Panc1 (cell line): ENCODE results near the gene ADAMTSL3. TPM values are rescaled to one million over a fixed set of nuclear protein-coding genes. Genes with fewer than 3 reads are reported as not detected.

Source experiments
- ATAC-seq: fragments of 200-7000 bp; cut with Tn5 transposase; 2 replicates; pipeline ENCODE4 v1.9.1; 2020; ENCODE audit warnings: mild to moderate bottlenecking, moderate library complexity
- BruUV-seq: library from RNA; stranded (reverse); fragments of 400-500 nt; replicated peaks from 2 replicates; lab custom pipeline; 2021; lab: Mats Ljungman, UMichigan
- CTCF ChIA-PET: fragments of 300-600 bp; sonication (Branson Sonifier 250); formaldehyde crosslinking; loops from one replicate; lab custom pipeline; 2022; ENCODE audit warnings: antibody characterized with exemption; lab: Charles Lee
- POLR2A ChIA-PET: fragments of 300-600 bp; sonication (Branson Sonifier 250); formaldehyde crosslinking; loops from one replicate; lab custom pipeline; 2022; ENCODE audit warnings: antibody characterized with exemption; lab: Charles Lee
- DNase-seq: peaks from one replicate; pipeline ENCODE4 v3.0.0-alpha.2; 2010; ENCODE audit warnings: low read depth, low spot score
- H3K27ac ChIP-seq: 2 replicates; pipeline ENCODE4 v1.5.1; 2011; ENCODE audit warnings: mild to moderate bottlenecking, low read length, inconsistent platforms
- H3K27me3 ChIP-seq: fragments of 200-500 bp; sonication (Bioruptor generic); 2 replicates; pipeline ENCODE4 v1.6.0; 2014; ENCODE audit warnings: low read length, inconsistent platforms; ENCODE audit not compliant: control insufficient read depth, insufficient read depth
- H3K36me3 ChIP-seq: fragments of 200-500 bp; sonication (Bioruptor generic); 2 replicates; pipeline ENCODE4 v1.5.1; 2014; ENCODE audit warnings: inconsistent platforms, mild to moderate bottlenecking, low read length, moderate library complexity; ENCODE audit not compliant: control insufficient read depth, insufficient read depth
- H3K4me1 ChIP-seq: 2 replicates; pipeline ENCODE4 v1.5.1; 2011; ENCODE audit warnings: inconsistent platforms, mild to moderate bottlenecking, low read length, moderate library complexity; ENCODE audit not compliant: control insufficient read depth, insufficient read depth
- H3K4me3 ChIP-seq, 2 experiments: 2 replicates each; pipeline ENCODE4 v1.5.1; 2011 to 2012; ENCODE audit warnings: low read depth in 2 of 2, low read length in 2 of 2, mild to moderate bottlenecking in 2 of 2, inconsistent platforms in 1 of 2, moderate library complexity in 1 of 2
- H3K9me3 ChIP-seq: fragments of 200-500 bp; sonication (Bioruptor generic); 2 replicates; pipeline ENCODE4 v1.5.1; 2014; ENCODE audit warnings: low read depth, mild to moderate bottlenecking, inconsistent platforms, low read length, moderate library complexity; ENCODE audit not compliant: control insufficient read depth, insufficient read depth
- POLR2AphosphoS5 ChIP-seq: IDR thresholded peaks from 2 replicates; pipeline ENCODE4 v1.6.1; 2012; ENCODE audit warnings: mild to moderate bottlenecking, low read depth, low read length, moderate library complexity
- SIN3A ChIP-seq: IDR thresholded peaks from 2 replicates; pipeline ENCODE4 v1.6.1; 2012; ENCODE audit warnings: low read depth, mild to moderate bottlenecking, low read length, moderate library complexity, borderline replicate concordance; ENCODE audit not compliant: insufficient read depth
- TCF7L2 ChIP-seq: IDR thresholded peaks from 2 replicates; pipeline ENCODE4 v1.6.1; 2011; ENCODE audit warnings: mild to moderate bottlenecking, low read depth, low read length, inconsistent platforms
- in situ Hi-C: cut with HindIII; loops from 2 replicates; pipeline ENCODE4 v1.10.0; 2016; ENCODE audit warnings: low sequenced_read_pairs, low pct_unique_long_range_greater_than_20kb
- intact Hi-C: fragments of 100-400 bp; cut with micrococcal nuclease; formaldehyde crosslinking; loops from one replicate; pipeline ENCODE4 v1.10.0; 2022; ENCODE audit not compliant: unreplicated experiment
- total RNA-seq: library from RNA; stranded (reverse); gene quantifications from one replicate; pipeline ENCODE4 v1.2.1, GENCODE V29; 2021; ENCODE audit not compliant: unreplicated experiment
- TF ChIP-seq, protein P1 (sequence below): fragments of 450-650 bp; IDR thresholded peaks from 2 replicates; pipeline ENCODE4 v1.5.1; 2017; ENCODE audit warnings: mild to moderate bottlenecking
- TF ChIP-seq, protein P2 (sequence below), 2 experiments: IDR thresholded peaks; 2 replicates each; pipeline ENCODE4 v1.6.1; 2011 to 2012; ENCODE audit warnings: low read depth in 2 of 2, control low read depth in 1 of 2, low read length in 1 of 2, mild to moderate bottlenecking in 1 of 2, moderate library complexity in 1 of 2; ENCODE audit not compliant: insufficient read depth in 1 of 2

The ADAMTSL3 gene
- total RNA-seq, 1 experiment from 2014 or later: not detected

DNA sequence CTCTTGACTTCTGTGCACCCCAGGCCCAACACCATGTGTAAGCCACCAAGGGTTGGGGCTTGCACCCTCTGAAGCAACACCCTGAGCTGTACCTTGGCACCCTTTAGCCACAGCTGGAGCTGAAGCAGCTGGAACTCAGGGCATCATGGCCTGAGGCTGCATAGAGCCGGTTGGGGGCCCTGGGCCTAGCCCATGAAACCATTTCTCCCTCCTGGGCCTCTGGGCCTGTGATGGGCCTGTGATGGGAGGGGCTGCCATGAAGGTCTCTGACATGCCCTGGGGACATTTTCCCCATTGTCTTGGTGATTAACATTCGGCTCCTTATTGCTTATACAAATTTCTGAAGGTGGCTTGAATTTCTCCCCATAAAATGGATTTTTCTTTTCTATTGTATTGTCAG is 22.4 kb upstream of the ADAMTSL3 start:
- intact Hi-C loops: no loop called here
- no peak overlapping the region for H3K4me3 ChIP-seq
- ChIA-PET CTCF (no interaction called here), POLR2A (no interaction called here)
- TF ChIP-seq SIN3A (no peak), POLR2AphosphoS5 (no peak), TCF7L2 (no peak)
- TF ChIP-seq, protein P1, sequence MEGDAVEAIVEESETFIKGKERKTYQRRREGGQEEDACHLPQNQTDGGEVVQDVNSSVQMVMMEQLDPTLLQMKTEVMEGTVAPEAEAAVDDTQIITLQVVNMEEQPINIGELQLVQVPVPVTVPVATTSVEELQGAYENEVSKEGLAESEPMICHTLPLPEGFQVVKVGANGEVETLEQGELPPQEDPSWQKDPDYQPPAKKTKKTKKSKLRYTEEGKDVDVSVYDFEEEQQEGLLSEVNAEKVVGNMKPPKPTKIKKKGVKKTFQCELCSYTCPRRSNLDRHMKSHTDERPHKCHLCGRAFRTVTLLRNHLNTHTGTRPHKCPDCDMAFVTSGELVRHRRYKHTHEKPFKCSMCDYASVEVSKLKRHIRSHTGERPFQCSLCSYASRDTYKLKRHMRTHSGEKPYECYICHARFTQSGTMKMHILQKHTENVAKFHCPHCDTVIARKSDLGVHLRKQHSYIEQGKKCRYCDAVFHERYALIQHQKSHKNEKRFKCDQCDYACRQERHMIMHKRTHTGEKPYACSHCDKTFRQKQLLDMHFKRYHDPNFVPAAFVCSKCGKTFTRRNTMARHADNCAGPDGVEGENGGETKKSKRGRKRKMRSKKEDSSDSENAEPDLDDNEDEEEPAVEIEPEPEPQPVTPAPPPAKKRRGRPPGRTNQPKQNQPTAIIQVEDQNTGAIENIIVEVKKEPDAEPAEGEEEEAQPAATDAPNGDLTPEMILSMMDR: no peak
- TF ChIP-seq, protein P2, sequence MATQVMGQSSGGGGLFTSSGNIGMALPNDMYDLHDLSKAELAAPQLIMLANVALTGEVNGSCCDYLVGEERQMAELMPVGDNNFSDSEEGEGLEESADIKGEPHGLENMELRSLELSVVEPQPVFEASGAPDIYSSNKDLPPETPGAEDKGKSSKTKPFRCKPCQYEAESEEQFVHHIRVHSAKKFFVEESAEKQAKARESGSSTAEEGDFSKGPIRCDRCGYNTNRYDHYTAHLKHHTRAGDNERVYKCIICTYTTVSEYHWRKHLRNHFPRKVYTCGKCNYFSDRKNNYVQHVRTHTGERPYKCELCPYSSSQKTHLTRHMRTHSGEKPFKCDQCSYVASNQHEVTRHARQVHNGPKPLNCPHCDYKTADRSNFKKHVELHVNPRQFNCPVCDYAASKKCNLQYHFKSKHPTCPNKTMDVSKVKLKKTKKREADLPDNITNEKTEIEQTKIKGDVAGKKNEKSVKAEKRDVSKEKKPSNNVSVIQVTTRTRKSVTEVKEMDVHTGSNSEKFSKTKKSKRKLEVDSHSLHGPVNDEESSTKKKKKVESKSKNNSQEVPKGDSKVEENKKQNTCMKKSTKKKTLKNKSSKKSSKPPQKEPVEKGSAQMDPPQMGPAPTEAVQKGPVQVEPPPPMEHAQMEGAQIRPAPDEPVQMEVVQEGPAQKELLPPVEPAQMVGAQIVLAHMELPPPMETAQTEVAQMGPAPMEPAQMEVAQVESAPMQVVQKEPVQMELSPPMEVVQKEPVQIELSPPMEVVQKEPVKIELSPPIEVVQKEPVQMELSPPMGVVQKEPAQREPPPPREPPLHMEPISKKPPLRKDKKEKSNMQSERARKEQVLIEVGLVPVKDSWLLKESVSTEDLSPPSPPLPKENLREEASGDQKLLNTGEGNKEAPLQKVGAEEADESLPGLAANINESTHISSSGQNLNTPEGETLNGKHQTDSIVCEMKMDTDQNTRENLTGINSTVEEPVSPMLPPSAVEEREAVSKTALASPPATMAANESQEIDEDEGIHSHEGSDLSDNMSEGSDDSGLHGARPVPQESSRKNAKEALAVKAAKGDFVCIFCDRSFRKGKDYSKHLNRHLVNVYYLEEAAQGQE (IDR thresholded peaks at IDR 0.05; ENCODE audit: insufficient read depth in 1 of 2, low read depth in 2 of 2, low read length in 1 of 2): no peak
- DNase-seq (no peak), ATAC-seq (no peak)
- no peaks in the 10 kb centered on the region for H3K4me1 ChIP-seq
- H3K9me3 ChIP-seq: no peaks in the 10 kb centered on the region
- H3K27ac ChIP-seq: no peak overlapping the region
- in situ Hi-C loops: no loop called here
- no TSS peak for BruUV-seq
- no peaks in the 10 kb centered on the region for H3K36me3 ChIP-seq
- no peaks in the 10 kb centered on the region for H3K27me3 ChIP-seq

DNA sequence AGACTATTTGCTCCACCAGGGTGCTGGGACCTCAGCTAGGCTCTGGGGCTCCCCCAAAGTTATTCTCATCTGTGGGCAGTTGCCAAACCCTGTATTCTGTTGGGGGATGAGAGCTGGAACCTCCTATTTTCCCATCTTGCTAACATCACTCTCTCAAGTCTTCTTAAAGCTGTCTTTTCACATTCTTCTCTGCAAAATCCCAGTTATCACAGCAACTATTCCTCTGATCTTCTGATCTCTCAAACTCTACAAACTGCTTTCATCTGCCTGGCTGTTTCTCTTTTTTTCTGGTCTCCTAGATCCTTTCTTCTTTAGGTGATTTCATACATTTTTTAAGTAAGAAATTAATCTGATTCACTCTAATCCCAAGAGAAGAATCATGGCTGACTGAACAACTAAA is 10.7 kb upstream of the ADAMTSL3 start:
- no peak overlapping the region for H3K27ac ChIP-seq
- H3K36me3 ChIP-seq: no peaks in the 10 kb centered on the region
- H3K27me3 ChIP-seq: no peaks in the 10 kb centered on the region
- in situ Hi-C loops: no loop called here
- BruUV-seq: no TSS peak
- no peak overlapping the region for H3K4me3 ChIP-seq
- intact Hi-C loops: no loop called here
- no peaks in the 10 kb centered on the region for H3K4me1 ChIP-seq
- TF ChIP-seq TCF7L2 (no peak), POLR2AphosphoS5 (no peak), SIN3A (no peak)
- TF ChIP-seq, protein P1: no peak
- H3K9me3 ChIP-seq: no peaks in the 10 kb centered on the region
- ATAC-seq (no peak), DNase-seq (no peak)
- POLR2A ChIA-PET: no interaction called here
- CTCF ChIA-PET: no interaction called here
